Activated T-cell treated with anti-CD3 and anti-CD28 coated beads for 24 hours (primary cell): ENCODE measurements around the gene RPRML.

ENCODE experiments used
- DNase-seq: peaks from one replicate; pipeline ENCODE4 v3.0.0-alpha.2; 2020; ENCODE audit warnings: low read depth

RPRML gene

GRCh38 chr17:46944931-46945330 lies 34.1 kb downstream of the RPRML start:
- no peak for DNase-seq

GRCh38 chr17:46943501-46944393 lies 35.3 kb downstream of the RPRML start:
- DNase-seq, result no peak

- DNase-seq, result no peak
Measured at GRCh38 chr17:46943218-46943500, 35.9 kb downstream of the RPRML start.

GRCh38 chr17:46942441-46943217 lies 36.4 kb downstream of the RPRML start:
- peak; percentile 12 for DNase-seq

- peak; percentile 53 for DNase-seq
Measured at GRCh38 chr17:46940692-46941404, 38.2 kb downstream of the RPRML start.

- no peak for DNase-seq
Measured at GRCh38 chr17:46935658-46936266, 43.3 kb downstream of the RPRML start.

- no peak for DNase-seq
Measured at GRCh38 chr17:46931596-46931995, 47.5 kb downstream of the RPRML start.

GRCh38 chr17:46930051-46930450 lies 49.0 kb downstream of the RPRML start:
- DNase-seq, result no peak

GRCh38 chr17:46929413-46929812 lies 49.6 kb downstream of the RPRML start:
- no peak for DNase-seq

GRCh38 chr17:46928467-46929261 lies 50.4 kb downstream of the RPRML start:
- DNase-seq, result no peak
